ENCODE results near the gene PKHD1.

Gene PKHD1

DNA sequence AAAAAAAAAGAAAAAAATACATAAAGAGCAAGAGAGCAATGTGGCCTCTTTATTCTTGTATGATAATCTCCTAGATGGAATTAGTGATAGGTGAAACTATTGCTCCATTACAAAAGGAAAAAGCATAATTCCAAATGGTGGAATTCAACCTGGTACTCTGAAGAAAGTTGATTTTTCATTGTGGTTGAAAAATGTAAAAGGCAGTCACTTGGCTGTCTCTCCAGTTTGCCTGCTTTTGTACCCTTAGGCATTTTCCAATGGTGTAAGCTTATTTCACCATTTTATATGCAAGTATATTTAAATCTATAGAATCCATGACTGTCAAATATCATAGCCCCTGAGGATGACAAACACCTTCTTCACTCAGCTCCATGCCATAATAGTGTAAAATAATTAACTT, 38.8 kb upstream of the PKHD1 start:
- no peaks in the 10 kb centered on the region for H3K79me2 ChIP-seq (ENCODE audit: insufficient read depth, low read length)
- no peak overlapping the region for H3K4me2 ChIP-seq (ENCODE audit: low read length)
- H3K27ac ChIP-seq (ENCODE audit: low read depth, low read length, poor library complexity, severe bottlenecking): no peak overlapping the region
- H3K9ac ChIP-seq (ENCODE audit: low read length): no peak overlapping the region
- no peaks in the 10 kb centered on the region for H3F3A ChIP-seq (ENCODE audit: insufficient read depth, low read length)
- H3K4me3 ChIP-seq (ENCODE audit: low read depth, low read length, poor library complexity, severe bottlenecking): no peak overlapping the region
- H3K4me1 ChIP-seq (ENCODE audit: insufficient read depth, low read length, severe bottlenecking): no peaks in the 10 kb centered on the region
- H4K20me1 ChIP-seq (ENCODE audit: insufficient read depth, low read length): no peaks in the 10 kb centered on the region
- no peak overlapping the region for H2AFZ ChIP-seq (ENCODE audit: low read length)
- no peaks in the 10 kb centered on the region for H3K36me3 ChIP-seq (ENCODE audit: insufficient read depth, low read length)
- no peaks in the 10 kb centered on the region for H3K27me3 ChIP-seq (ENCODE audit: insufficient read depth, low read length)
- H3K9me3 ChIP-seq (ENCODE audit: low read length): no peaks in the 10 kb centered on the region
- H3K9me2 ChIP-seq (ENCODE audit: low read depth, low read length): no peaks in the 10 kb centered on the region
- TF ChIP-seq, protein P1, sequence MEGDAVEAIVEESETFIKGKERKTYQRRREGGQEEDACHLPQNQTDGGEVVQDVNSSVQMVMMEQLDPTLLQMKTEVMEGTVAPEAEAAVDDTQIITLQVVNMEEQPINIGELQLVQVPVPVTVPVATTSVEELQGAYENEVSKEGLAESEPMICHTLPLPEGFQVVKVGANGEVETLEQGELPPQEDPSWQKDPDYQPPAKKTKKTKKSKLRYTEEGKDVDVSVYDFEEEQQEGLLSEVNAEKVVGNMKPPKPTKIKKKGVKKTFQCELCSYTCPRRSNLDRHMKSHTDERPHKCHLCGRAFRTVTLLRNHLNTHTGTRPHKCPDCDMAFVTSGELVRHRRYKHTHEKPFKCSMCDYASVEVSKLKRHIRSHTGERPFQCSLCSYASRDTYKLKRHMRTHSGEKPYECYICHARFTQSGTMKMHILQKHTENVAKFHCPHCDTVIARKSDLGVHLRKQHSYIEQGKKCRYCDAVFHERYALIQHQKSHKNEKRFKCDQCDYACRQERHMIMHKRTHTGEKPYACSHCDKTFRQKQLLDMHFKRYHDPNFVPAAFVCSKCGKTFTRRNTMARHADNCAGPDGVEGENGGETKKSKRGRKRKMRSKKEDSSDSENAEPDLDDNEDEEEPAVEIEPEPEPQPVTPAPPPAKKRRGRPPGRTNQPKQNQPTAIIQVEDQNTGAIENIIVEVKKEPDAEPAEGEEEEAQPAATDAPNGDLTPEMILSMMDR (IDR thresholded peaks at IDR 0.05; ENCODE audit: low read length): no peak
- TF ChIP-seq EZH2 (IDR thresholded peaks at IDR 0.05; ENCODE audit: borderline replicate concordance, low read length): no peak

DNA sequence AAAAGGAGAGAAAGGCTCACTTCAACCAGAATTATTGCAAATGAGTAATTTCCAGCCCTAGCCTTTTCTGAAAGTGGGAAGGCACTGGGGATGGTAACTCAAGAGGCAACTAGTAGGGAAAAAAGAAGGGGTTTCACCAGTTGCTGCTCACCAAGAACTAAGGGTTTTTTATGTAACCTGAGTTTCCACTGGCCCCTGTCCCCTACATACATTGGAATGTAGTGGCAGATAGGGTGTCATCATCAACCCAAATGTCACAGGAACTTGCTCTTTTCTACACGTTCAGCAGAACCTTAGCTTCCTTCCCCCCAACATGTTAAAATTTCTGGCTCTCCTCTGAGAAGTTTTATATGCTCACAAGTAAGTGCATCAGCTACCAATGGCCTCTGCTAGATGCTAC, 38.2 kb upstream of the PKHD1 start:
- Histone ChIP-seq H3K4me3 (ENCODE audit: low read depth, low read length, poor library complexity, severe bottlenecking) (no peak overlapping the region), H3K27me3 (ENCODE audit: insufficient read depth, low read length) (no peaks in the 10 kb centered on the region), H2AFZ (ENCODE audit: low read length) (no peak overlapping the region)

DNA sequence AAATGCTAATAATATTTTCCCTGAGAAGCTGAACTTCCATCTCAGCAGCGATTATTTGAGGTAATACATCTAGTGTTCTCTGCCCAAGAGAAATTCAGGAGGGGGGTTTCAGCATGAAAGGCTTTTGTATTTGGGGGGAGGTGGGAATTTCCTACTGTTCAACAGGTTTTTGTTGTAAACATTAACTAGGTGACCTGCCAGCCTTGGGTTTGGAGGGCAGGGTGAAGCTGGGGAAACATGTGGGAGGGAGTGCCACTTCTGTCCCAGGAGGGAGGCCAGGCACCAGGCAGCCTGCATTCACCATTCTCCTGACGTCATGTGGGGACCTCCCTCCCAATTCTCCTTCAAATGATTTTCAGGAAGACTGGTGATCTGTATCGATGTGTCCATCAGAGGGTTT, 37.7 kb upstream of the PKHD1 start:
- no peaks in the 10 kb centered on the region for H3K4me1 ChIP-seq (ENCODE audit: insufficient read depth, low read length, severe bottlenecking)
- no peaks in the 10 kb centered on the region for H3F3A ChIP-seq (ENCODE audit: insufficient read depth, low read length)

More for the DNA sequence above, 38.2 kb upstream of the PKHD1 start:
- Histone ChIP-seq H3F3A (ENCODE audit: insufficient read depth, low read length) (no peaks in the 10 kb centered on the region), H3K9me2 (ENCODE audit: low read depth, low read length) (no peaks in the 10 kb centered on the region), H3K79me2 (ENCODE audit: insufficient read depth, low read length) (no peaks in the 10 kb centered on the region), H3K9ac (ENCODE audit: low read length) (no peak overlapping the region), H3K36me3 (ENCODE audit: insufficient read depth, low read length) (no peaks in the 10 kb centered on the region), H4K20me1 (ENCODE audit: insufficient read depth, low read length) (no peaks in the 10 kb centered on the region), H3K4me2 (ENCODE audit: low read length) (no peak overlapping the region), H3K4me1 (ENCODE audit: insufficient read depth, low read length, severe bottlenecking) (no peaks in the 10 kb centered on the region), H3K27ac (ENCODE audit: low read depth, low read length, poor library complexity, severe bottlenecking) (no peak overlapping the region), H3K9me3 (ENCODE audit: low read length) (no peaks in the 10 kb centered on the region)
- no peak for TF ChIP-seq EZH2 (IDR thresholded peaks at IDR 0.05; ENCODE audit: borderline replicate concordance, low read length)
- TF ChIP-seq, protein P1 (IDR thresholded peaks at IDR 0.05; ENCODE audit: low read length): no peak

More for the DNA sequence above, 37.7 kb upstream of the PKHD1 start:
- Histone ChIP-seq H3K9me3 (ENCODE audit: low read length) (no peaks in the 10 kb centered on the region), H3K27ac (ENCODE audit: low read depth, low read length, poor library complexity, severe bottlenecking) (no peak overlapping the region), H3K9me2 (ENCODE audit: low read depth, low read length) (no peaks in the 10 kb centered on the region), H3K4me2 (ENCODE audit: low read length) (no peak overlapping the region), H3K4me3 (ENCODE audit: low read depth, low read length, poor library complexity, severe bottlenecking) (no peak overlapping the region), H3K79me2 (ENCODE audit: insufficient read depth, low read length) (no peaks in the 10 kb centered on the region), H3K9ac (ENCODE audit: low read length) (no peak overlapping the region), H3K36me3 (ENCODE audit: insufficient read depth, low read length) (no peaks in the 10 kb centered on the region), H2AFZ (ENCODE audit: low read length) (no peak overlapping the region), H3K27me3 (ENCODE audit: insufficient read depth, low read length) (no peaks in the 10 kb centered on the region), H4K20me1 (ENCODE audit: insufficient read depth, low read length) (no peaks in the 10 kb centered on the region)
- TF ChIP-seq, protein P1 (IDR thresholded peaks at IDR 0.05; ENCODE audit: low read length): no peak
- TF ChIP-seq EZH2 (IDR thresholded peaks at IDR 0.05; ENCODE audit: borderline replicate concordance, low read length): no peak

All from OCI-LY1 (cell line).